IMR-90 (cell line): ENCODE measurements around the gene C11orf71. TPM values are rescaled to one million over a fixed set of nuclear protein-coding genes. Genes with fewer than 3 reads are reported as not detected.

ENCODE experiments used
- polyA plus RNA-seq, 3 experiments: library from polyadenylated mRNA; depleted of rRNA; stranded (reverse); fragments of >200 nt; gene quantifications; 2 replicates each; pipeline ENCODE4 v1.2.3, GENCODE V29; 2012; ENCODE audit warnings: low replicate concordance in 1 of 3
- total RNA-seq: library from RNA; depleted of rRNA; stranded (reverse); fragments of >200 nt; gene quantifications from 2 replicates; pipeline ENCODE4 v1.2.3, GENCODE V29; 2012; rRNA removed

C11orf71 gene
- total and polyA plus RNA-seq, 2 of the 4 experiments (the other 2 are of a cell fraction) = 2.3 to 3.7 TPM

Other genes starting within 250 kb of the C11orf71 start
- gene NNMT, start 104.1 kb downstream of the C11orf71 start, total RNA-seq = 74.7 and 108 TPM in 2 replicates
- 76.1 and 79.7 TPM in 2 replicates for gene NNMT, start 104.1 kb downstream of the C11orf71 start, polyA plus RNA-seq (2012; rRNA removed)
- gene RBM7, start 155 bp upstream of the C11orf71 start, total RNA-seq = 110 and 111 TPM in 2 replicates
- 24.4 and 27.8 TPM in 2 replicates for gene RBM7, start 155 bp upstream of the C11orf71 start, polyA plus RNA-seq (2012; rRNA removed)
- 179 and 276 TPM in 2 replicates for gene REXO2, start 39.0 kb upstream of the C11orf71 start, total RNA-seq
- gene REXO2, start 39.0 kb upstream of the C11orf71 start, polyA plus RNA-seq (2012; rRNA removed) = 255 and 257 TPM in 2 replicates
- not detected in 2 replicates for gene NXPE1, start 159.4 kb upstream of the C11orf71 start, total RNA-seq
- gene NXPE1, start 159.4 kb upstream of the C11orf71 start, polyA plus RNA-seq (2012; rRNA removed) = not detected in 2 replicates
- not detected in 2 replicates for gene NXPE4, start 195.3 kb upstream of the C11orf71 start, total RNA-seq
- not detected in 2 replicates for gene NXPE4, start 195.3 kb upstream of the C11orf71 start, polyA plus RNA-seq (2012; rRNA removed)